Head of caudate nucleus (tissue), 42 donors: ENCODE measurements around the gene LEF1.

Experiments
- DNase-seq, 42 donors: peaks; one replicate each; pipeline versions ENCODE4 v3.0.0 to v3.0.0-alpha.2; 2020 to 2021; ENCODE audit warnings: mixed read lengths in 7 of 42
- intact Hi-C: fragments of 100-400 bp; cut with DNase I; formaldehyde crosslinking; loops from one replicate; pipeline ENCODE4 v1.15.0; 2022

LEF1 gene

DNA sequence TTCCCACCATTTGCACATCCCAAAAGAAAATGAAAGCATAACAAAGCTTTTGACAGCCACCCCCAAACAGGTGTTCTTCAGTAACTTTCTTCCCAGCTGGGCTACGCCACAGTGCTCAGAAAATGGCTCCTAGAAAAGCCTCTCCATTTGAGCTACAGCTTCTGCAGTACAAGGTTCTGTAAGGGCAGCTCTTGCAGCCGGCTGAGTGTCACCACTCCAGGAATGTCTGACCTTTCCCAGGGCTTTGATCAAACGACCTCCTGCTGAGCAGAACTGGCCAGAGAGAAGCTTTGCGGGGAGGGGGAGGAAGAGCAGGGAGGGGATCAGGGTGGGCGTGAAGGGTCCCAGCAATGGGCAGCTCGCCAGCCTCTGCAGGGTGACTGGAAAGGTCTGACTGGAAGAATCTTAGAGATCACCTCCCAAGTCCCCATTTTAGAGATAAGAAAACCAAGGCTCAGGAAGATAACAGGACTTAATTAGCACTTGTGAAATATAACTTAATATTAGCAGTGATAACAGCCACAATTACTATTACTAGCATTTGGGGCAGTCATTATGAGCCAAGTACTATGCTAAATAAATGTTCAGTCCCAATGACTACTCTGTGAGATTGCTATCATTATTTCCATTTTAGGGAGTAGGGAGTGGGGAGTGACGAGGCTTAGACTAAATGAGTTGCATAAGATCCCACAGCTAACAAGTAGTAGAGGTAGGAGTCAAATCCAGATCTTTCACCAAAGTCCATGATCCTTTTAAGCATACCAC lies 51.1 kb downstream of the LEF1 start:
- no peak for DNase-seq
- intact Hi-C loops: no loop called here

DNA sequence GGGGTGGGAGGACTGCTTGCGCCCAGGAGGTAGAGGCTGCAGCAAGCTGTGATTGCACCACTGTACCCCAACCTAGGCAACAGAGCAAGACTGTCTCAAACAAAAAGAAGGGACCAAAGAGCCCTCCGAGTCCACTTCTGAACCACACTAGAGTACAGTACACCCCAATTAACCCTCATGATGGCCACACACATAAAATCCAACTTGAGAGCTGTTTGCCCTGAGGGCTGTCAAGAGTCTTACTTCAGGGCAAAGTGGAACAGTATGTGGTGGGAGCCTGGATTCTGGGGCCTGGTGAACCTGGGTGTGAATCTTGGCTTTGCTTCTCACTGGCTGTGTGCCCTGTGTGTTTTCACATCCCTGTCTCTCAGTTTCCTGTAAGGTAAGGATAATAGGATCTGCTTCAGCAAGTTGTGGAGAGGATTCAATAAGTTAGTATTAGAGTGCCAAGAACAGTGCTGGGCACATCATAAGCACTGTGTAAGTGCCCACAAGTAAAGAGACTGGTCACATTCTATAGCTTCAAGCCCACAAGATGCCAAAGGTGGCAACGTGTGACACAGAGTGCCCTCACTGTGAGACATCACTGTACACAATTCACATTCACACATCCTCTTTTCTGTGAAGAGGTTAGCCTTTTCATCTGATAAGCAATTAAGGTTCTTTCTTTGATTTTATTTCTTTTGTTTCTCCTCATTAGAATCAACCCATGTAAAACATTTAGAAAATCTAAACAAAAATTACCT lies 52.1 kb downstream of the LEF1 start:
- intact Hi-C loops: no loop called here
- DNase-seq: no peak

DNA sequence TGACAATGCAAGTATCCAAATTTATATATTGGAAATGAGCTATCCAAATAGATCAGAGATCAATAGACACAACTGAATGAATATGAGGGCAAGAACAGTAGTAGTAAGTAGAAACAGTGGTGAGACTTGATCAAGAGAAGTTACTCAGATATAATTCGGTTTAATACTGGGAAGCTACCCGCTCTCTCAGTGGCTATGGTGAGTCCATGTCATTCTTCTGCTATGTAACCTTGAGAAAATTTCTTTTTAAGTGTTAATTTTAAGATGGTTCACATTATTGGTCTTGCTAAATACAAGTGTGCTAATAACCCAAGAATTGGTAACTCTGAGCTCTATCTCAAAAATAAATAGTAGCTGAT lies 53.6 kb downstream of the LEF1 start:
- no peak for DNase-seq
- intact Hi-C loops: no loop called here

DNA sequence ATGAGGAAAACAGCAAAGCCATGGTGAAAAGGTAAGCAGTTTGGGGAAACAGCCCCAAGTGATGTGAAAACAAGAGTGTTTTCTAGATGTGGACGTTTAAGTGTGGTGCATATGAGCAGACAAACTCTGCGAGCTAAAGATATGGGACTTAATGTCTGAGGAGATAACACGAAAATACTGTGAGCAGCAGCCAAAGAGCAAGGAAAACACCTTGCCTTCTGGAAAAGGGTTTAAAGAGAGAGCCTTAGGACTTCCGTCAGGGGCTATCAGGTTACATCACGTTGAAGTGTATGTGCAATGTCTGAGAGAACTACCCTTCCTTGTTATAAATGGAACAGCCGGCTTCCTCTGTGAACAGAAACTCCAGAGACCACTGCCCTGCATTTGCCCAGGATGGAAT lies 54.2 kb downstream of the LEF1 start:
- no peak for DNase-seq
- intact Hi-C loops: no loop called here

DNA sequence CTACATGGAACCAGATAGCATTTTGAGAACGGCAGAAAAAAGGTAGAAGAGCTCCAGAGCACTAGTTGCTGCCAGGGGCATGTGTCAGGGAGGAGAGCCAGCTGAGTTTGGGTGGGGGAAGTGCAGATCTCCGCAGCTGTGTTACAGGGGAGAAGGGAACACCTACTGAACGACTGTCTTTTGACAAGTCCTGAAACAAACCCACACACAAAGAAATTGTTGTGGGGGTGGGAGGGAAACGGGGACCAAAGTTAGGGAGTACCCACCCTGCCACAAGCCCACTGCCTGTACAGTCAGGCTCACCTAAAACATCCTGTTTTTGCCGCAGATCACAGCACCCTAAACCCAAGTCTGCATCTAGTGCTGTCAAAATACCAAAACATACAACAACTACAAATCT lies 55.5 kb downstream of the LEF1 start:
- DNase-seq: peak in 8 of 42 donors; percentile 5 to 32 (median 14)
- intact Hi-C loops: no loop called here

DNA sequence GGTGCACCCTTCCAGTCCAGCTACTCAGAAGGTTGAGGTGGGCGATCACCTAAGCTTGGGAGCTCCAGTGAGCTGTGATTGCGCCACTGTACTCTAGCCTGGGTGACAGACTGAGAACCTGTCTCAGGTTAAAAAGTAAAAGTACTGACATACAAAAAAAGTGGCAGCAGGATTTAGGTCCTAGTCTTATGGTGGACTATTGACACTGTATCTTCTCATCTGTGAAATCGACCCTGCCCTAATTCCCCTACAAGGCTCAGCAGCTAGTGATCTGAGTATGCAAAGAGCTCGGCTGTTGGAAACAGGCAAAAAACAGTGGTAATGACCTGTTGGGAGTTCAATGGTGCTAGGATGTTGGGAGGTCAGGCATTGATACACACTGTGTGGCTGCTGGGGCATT lies 57.0 kb downstream of the LEF1 start:
- intact Hi-C loops: no loop called here
- DNase-seq: no peak

DNA sequence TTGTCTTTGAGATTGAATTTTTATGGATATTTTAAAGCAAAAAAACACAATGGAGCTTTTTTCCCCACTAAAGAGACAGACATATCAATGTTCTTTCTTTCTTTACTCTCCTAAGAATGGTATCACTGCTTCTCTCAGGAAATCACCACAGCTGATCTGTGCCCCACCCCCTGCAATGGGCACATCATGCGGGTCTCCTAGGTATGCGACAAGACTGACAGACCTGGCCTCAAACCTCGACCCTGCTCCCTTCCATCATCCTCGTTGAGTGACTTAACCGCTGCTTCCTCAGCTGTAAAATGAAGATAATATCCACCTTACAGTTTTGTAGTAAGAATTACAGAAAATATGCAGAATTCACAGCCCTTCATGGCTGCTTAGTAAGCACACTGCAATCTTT lies 58.3 kb downstream of the LEF1 start:
- intact Hi-C loops: no loop called here
- no peak for DNase-seq

DNA sequence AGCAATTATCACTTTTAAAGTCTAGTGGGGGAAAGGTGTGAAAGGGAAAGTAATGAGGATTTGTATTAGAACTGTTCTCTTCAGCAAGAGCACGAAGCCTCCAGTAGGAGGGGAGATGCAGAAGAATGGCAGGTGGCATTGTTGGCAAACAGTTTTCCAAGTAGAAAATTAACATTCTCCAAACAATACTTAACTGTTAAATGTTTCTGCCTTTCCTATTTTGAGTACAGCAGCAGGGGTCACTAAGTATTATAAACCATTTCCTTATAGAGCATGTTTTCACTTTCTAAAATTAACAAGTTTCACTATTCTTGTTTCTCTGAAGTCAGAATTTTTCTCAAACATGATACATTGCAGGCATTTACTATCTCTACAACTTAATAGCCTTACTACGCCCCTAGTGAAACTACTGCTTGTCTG lies 58.7 kb downstream of the LEF1 start:
- intact Hi-C loops: no loop called here
- no peak for DNase-seq

DNA sequence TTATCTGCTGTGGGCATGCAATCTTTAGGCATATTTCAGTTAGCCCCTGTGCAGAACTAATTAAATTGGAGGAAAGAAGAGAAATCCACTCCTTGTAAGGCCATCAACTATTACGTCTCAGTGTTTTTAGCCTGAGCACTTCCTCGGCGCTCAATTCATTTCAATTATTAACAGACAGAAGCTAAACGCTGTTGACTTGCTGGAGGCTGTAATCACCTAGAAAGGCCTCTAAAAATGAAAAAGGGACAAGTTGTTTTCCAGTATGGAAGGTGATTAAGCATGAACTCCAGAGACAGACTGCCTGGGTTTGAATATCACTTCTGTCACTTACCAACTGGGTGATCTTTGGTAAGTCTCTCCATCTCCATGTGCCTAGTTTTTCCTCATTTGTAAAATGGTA lies 59.6 kb downstream of the LEF1 start:
- intact Hi-C loops: no loop called here
- DNase-seq: no peak

DNA sequence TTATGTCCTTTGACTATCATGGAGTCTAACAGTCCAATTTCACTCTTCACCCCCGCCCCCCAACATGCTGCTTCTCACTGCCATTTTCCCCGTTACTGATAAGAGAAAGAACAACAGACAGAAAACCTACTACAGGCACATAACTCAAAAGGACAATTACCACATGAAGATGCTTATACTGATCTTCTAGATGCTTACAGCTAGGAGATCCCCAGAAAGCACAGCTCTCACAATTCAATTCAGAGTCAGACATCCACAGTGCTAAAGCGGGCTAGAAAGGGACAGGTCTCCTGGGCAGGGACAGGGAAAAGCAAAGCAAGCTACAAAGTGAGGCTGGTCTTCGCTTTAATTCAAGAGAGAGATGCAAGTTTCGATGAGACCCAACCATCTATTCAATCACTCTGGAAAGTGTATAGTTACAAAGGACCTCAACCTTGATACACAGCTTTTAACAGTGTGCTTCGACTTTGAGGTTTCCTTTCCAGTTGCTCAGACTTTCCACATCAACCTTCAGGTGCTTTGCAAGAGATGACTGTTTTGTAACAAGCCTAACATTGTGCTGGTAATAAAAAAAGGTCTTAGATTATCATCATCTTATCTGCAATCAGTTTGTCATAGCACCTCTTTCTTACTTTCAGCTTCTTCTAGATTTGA lies 60.9 kb downstream of the LEF1 start:
- intact Hi-C loops: no loop called here
- DNase-seq: no peak

DNA sequence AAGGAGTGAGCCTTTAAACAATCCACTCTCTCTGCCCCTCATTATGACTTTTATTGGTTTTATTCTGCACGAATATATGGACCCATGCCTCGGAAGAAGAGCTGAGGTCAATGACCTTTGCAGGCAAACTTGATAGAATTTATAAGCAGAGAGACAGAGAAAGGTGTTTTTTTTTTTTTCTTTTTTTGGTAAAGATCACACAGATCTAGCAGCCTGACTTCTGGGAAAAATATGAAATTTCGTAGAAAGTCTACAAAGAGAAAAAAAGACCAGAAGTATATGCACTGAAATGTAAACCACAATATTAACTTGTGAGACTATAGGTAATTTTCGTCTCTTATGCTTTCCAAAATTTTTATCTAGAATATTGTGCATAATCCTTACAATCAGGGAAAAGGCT lies 61.6 kb downstream of the LEF1 start:
- DNase-seq: no peak
- intact Hi-C loops: no loop called here

DNA sequence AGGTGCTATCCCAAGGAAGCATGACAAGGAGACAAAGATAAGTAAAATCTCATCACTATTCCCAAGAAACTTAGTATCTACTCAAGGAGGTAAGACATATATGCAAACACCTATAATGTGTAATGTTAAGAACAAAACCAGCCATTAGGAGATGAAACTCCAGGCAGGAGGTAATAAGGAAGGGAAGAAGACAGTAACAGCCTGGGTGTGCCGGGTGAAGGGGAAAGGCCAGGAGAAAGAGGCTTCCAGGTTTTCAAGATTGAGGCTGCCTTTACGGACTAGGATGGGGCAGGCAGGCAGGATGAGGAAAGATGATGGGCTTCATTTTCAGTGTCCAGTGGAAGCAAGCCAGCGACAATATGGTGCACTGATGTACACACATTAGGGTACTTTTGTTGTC lies 62.5 kb downstream of the LEF1 start:
- no peak for DNase-seq
- intact Hi-C loops: no loop called here

DNA sequence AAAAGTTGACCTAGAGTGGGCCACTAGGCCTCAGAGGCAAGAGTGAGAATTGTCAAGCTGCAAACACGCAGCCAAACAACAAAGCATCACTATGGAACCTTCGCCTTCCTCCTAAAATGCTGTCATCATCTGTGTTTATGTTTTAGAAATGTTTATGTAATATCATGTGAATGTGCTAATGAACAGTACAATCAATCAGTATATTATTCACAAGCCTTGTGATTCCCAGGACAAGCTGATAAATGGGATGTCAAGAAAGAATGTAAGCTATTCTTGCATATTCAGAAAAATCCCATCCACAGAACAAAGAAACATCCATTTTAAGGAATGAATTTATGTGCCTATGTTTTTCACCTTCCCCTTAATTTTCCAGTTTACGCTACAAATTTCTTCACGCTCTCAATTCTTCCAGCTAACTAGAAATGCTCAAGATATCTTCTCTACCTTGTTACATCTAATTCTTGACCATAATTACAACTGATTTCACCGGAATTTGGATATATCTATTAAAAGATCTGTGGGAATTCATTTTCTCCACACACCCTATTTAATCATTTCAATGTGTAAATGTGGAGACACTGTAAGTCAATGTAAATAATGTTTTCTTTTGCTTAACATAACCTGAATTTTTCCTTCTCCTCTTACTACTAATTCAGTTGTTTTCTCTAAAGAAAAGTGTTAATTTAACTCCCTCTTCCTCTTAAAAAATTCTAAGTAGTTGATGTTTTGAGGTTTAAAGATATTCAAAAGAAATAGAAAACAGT lies 65.5 kb downstream of the LEF1 start:
- intact Hi-C loops: no loop called here
- no peak for DNase-seq

DNA sequence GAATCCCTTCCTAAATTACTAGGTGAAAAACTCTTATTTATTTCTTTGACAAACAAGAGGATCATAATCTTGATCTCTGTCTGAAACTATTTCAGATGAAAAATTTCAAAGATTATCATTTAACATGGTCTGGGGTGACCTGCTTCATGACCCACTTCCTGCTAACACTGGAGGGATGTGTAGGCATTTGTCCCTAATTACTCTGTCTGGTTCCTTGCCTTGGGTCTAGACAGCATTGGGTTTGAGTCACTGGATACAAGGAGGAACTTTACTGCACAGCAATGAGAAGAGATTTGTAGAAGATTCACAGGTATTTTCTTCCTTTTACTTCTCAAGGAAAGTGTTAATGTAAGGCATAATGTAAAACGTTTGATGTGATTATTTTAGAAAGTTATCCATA lies 67.9 kb downstream of the LEF1 start:
- no peak for DNase-seq
- intact Hi-C loops: no loop called here

DNA sequence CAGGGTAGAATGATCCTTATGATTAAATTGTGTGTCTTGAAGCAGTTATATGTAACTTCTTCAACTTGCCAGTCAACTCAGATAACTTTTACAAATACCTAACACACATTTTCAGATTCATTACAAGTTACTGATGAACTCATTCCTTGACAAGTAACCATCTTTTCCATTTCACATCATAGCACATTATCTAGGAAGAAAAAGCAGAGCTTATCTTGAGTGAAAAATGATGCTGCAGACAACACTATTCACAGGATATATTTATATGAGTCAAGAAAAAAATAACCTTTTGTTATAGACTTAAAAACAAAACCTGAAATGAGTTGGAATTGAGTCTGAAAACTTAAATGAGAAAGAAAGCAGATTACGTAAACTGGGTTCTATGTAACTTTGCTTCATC lies 68.9 kb downstream of the LEF1 start:
- intact Hi-C loops: no loop called here
- DNase-seq: no peak

DNA sequence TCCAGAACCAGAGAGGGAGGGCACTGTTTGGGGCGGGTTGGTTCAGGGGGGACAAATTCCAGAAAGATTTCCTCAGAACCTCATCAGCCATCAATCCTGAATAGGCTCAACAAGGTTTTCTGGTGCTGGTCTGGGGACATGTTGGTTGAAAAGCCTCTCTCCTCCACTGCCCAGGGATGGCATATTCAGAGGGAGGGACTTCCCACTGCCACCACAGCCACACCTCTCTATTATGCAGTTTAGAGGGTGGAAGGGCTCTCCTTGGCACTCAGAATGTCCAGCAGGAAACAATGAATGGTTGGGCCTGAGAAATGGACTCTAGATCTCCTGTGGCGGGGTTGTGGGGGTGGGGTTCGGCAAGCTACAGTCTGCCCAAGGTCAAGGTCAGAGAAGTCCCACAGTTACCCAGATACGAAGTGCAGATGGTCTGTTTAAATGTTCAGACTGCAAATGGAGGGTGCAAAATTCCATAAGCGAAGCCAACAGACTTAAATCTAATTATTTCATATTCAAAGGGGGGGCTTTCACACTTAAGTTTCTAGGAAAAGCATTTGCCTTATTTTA lies 70.7 kb downstream of the LEF1 start:
- intact Hi-C loops: no loop called here
- no peak for DNase-seq

DNA sequence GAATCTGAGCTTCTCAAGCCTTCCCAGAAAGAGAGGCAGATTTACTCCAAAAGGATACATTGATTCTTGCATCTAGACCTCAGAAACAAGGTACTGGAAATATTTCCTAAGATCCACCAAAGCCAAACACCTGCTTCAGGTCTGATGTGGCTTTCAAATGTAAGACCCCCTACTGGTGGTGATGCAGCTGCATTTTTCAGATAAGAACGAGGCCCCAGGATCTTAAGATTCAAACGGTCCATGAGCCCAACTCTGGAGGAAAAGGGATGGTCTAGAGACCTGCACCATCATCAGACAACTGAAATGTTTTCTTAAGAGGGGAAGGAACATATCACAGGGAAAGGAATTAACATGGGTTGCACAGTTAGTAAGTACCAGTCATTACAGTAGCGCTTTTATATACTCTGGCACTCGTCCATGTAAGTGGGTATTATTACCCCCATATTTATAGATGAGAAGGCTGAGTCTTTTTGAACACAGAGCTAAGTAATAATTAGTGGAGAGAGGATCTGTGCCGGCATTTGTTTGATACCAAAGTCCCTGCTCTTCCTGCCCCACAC lies 73.7 kb downstream of the LEF1 start:
- intact Hi-C loops: no loop called here
- no peak for DNase-seq

DNA sequence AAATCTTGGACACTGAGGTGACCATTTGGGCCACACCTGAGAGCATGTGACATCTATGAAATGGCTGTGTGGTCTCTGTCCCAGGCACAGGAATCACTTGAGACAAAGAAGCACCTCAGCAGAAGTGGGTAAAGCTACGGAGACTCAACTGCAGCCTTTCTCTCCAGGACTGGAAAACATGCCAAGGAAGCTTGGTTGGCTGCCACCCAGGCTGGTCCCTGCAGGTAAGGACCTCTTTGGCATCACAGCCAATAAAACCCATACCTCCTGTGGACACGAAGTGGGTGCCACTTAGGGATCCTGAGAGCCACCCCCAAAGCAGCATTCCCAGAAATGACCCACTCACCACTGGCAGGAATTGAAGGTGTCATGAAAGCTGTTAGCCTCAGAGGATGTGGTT lies 74.6 kb downstream of the LEF1 start:
- DNase-seq: no peak
- intact Hi-C loops: no loop called here

DNA sequence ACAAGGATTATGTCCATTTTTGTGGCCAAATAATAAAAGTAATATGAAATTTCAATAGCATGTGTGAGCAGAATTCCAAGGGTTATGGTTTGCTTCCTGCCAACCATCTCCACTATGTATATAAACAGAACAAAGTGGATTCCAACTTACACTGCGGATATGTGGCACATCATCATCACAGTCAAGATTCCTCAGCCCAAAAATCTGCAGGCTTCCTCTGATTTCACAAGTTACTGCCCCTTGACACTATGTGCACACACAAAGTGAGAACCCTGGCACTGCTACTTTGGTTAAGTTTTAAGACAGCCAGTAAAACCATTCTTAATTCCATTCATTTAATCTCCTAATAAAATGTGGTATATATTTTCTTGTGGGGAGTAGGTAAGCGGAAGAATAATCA lies 76.4 kb downstream of the LEF1 start:
- intact Hi-C loops: no loop called here
- DNase-seq: no peak
